GM12878 (cell line): Measurements from ENCODE around the gene MAD1L1. TPM values are rescaled to one million over a fixed set of nuclear protein-coding genes. Genes with fewer than 3 reads are reported as not detected.

Experiments
- BCL11A ChIP-seq: IDR thresholded peaks from 2 replicates; pipeline ENCODE4 v1.6.1; 2011; ENCODE audit warnings: low read depth, low read length
- BCLAF1 ChIP-seq: fragments of 450-650 bp; IDR thresholded peaks from 2 replicates; pipeline ENCODE4 v1.6.1; 2017; ENCODE audit warnings: antibody characterized with exemption, mild to moderate bottlenecking, moderate library complexity
- CHD1 ChIP-seq: IDR thresholded peaks from 2 replicates; pipeline ENCODE4 v1.6.1; 2012; ENCODE audit warnings: low read depth, low read length, improper control_type of control experiment
- IKZF1 ChIP-seq: fragments of 450-650 bp; conservative IDR thresholded peaks from 2 replicates; pipeline ENCODE4 v1.6.1; 2017; ENCODE audit warnings: antibody characterized with exemption, mild to moderate bottlenecking
- KDM1A ChIP-seq: fragments of 200-600 bp; sonication (generic); IDR thresholded peaks from 2 replicates; pipeline ENCODE4 v1.6.1; 2016; ENCODE audit warnings: borderline replicate concordance
- MAX ChIP-seq: IDR thresholded peaks from 2 replicates; pipeline ENCODE4 v1.6.1; 2012; ENCODE audit warnings: low read depth, low read length, improper control_type of control experiment
- MEF2A ChIP-seq: IDR thresholded peaks from 2 replicates; pipeline ENCODE4 v1.6.1; 2011; ENCODE audit warnings: low read depth, mild to moderate bottlenecking, low read length, moderate library complexity; ENCODE audit not compliant: insufficient read depth
- MEF2B ChIP-seq: fragments of 450-650 bp; IDR thresholded peaks from 2 replicates; pipeline ENCODE4 v1.6.1; 2018; ENCODE audit warnings: mild to moderate bottlenecking, moderate library complexity; ENCODE audit not compliant: partially characterized antibody, poor library complexity, severe bottlenecking
- MLLT1 ChIP-seq: fragments of 450-650 bp; IDR thresholded peaks from 2 replicates; pipeline ENCODE4 v1.6.1; 2016; ENCODE audit warnings: mild to moderate bottlenecking
- NFYB ChIP-seq: IDR thresholded peaks from 2 replicates; pipeline ENCODE4 v1.6.1; 2011; ENCODE audit warnings: low read depth, mild to moderate bottlenecking, low read length, improper control_type of control experiment, moderate library complexity; ENCODE audit not compliant: insufficient read depth
- NRF1 ChIP-seq: conservative IDR thresholded peaks from 2 replicates; pipeline ENCODE4 v1.6.1; 2011; ENCODE audit warnings: mild to moderate bottlenecking, low read depth, low read length, improper control_type of control experiment
- PML ChIP-seq: IDR thresholded peaks from 2 replicates; pipeline ENCODE4 v1.6.1; 2012; ENCODE audit warnings: low read length, inconsistent platforms
- RAD21 ChIP-seq: IDR thresholded peaks from 2 replicates; pipeline ENCODE4 v1.6.1; 2011; ENCODE audit warnings: mild to moderate bottlenecking, low read depth, low read length, moderate library complexity; ENCODE audit not compliant: insufficient read depth
- RUNX3 ChIP-seq: IDR thresholded peaks from 2 replicates; pipeline ENCODE4 v1.6.1; 2012; ENCODE audit warnings: low read length, inconsistent platforms
- ZBED1 ChIP-seq: IDR thresholded peaks from 2 replicates; pipeline ENCODE4 v1.6.1; 2016; ENCODE audit warnings: borderline replicate concordance
- ZNF24 ChIP-seq: fragments of 450-650 bp; IDR thresholded peaks from 2 replicates; pipeline ENCODE4 v1.6.1; 2017; ENCODE audit warnings: antibody characterized with exemption, mild to moderate bottlenecking
- ZNF384 ChIP-seq: IDR thresholded peaks from 2 replicates; pipeline ENCODE4 v1.6.1; 2012; ENCODE audit warnings: low read depth, mild to moderate bottlenecking, low read length, improper control_type of control experiment, borderline replicate concordance
- polyA plus RNA-seq, 11 experiments: library from polyadenylated mRNA; depleted of rRNA in 4 of 11; unstranded in 6 of 11; stranded (reverse) in 5 of 11; fragments of >200 nt; fragmentation: Nextera tagmentation in 4 of 11; fragmentation: Illumina TruSeq in 1 of 11; extraction: Ambion mirVana in 4 of 11; extraction: Trizol in 1 of 11; gene quantifications; 1 replicate in 1 of 11; 2 replicates in 10 of 11; pipeline versions ENCODE4 v1.2.1 to v1.2.3, GENCODE V29; 2011 to 2016; ENCODE audit warnings: inconsistent platforms in 2 of 11, missing spikeins in 2 of 11, low read depth in 1 of 11
- total RNA-seq, 4 experiments: library from RNA; depleted of rRNA in 3 of 4; stranded (reverse); fragments of >200 nt in 3 of 4; fragmentation: Illumina TruSeq in 1 of 4; extraction: Trizol in 1 of 4; gene quantifications; 2 replicates each; pipeline versions ENCODE4 v1.2.1 to v1.2.3, GENCODE V29; 2013 to 2021
- TF ChIP-seq, protein P1 (sequence below): IDR thresholded peaks from 2 replicates; pipeline ENCODE4 v1.6.1; 2011; ENCODE audit warnings: mild to moderate bottlenecking, low read depth, low read length, moderate library complexity; ENCODE audit not compliant: insufficient replicate concordance
- TF ChIP-seq, protein P2 (sequence below), 3 experiments: IDR thresholded peaks in 2 of 3; conservative IDR thresholded peaks in 1 of 3; 2 replicates each; pipeline ENCODE4 v1.5.1; 2011; ENCODE audit warnings: low read depth in 3 of 3, low read length in 3 of 3, mild to moderate bottlenecking in 3 of 3, control low read depth in 2 of 3, moderate library complexity in 2 of 3, inconsistent platforms in 1 of 3, mixed read lengths in 1 of 3; ENCODE audit not compliant: control insufficient read depth in 2 of 3, insufficient read depth in 1 of 3; ENCODE audit errors: extremely low read depth in 1 of 3

Gene MAD1L1
- total and polyA plus RNA-seq, 10 of the 15 experiments (the other 5 are each of a cell fraction or from before 2014, with no cell fraction given), result 2.2 to 76.8 (median 38.3) TPM

DNA sequence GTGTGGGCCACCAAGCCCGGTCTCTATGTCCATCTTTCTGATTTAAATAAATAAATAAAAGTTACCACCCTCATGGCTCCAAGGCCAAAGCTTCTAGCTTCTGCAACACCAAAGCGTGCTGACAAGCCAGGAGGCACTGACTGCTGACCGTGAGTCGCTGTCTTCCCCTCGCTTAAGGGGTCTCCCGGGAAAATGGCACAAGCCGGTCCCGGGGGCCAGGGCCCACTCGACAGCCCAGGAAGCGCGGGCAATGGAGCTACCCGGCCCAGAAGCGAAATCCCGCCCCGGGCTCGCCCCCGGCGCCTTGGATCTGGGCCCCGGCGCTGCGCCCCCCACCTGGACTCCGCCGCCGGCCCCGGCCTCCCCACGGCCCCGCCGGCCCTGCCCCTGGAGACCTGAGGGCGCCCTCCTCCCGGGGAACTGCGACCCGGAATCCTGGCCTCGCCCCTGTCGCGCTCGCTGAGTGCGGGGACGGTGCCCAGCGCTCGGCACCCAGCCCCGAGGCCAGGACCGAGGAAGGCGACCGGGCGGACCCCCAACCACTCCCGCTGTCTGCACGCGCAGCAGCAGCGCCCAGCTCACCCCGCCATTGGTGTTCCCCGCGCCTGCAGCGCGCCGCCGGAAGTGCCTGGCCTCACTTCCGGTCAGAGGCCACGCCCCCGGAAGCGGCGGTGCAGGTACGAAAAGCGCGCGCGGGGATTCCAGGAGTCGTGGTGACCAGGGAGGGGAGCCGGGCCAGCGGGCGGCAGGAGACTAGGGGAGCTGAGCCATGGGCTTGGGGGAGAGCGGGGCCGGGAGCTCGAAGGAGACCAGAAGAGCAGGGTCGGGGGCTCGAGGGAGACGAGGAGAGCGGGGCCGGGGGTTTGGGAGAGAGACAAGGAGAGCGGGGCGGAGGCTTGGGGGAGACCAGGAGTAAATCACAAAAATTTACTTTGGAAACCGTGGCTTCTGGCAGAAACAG is 9.1 kb upstream of the MAD1L1 start, which contains the start of the genes MRM2 and NUDT1 (continued):
- no peak for TF ChIP-seq CHD1
- peak; percentile 63 for TF ChIP-seq IKZF1
- TF ChIP-seq MLLT1, result peak; percentile 57; the same call in 1 of the 2 replicates
- TF ChIP-seq NRF1, result 0 out of 2 replicates have a peak, but pooled peaks have one; percentile 5
- no peak for TF ChIP-seq KDM1A
- TF ChIP-seq BCLAF1, result no peak
- peak; percentile 80; the same call in 1 of the 2 replicates for TF ChIP-seq PML
- no peak for TF ChIP-seq BCL11A
- TF ChIP-seq RUNX3, result peak; percentile 18; the same call in 1 of the 2 replicates
- no peak for TF ChIP-seq ZBED1
- TF ChIP-seq MEF2B, result no peak
- peak; percentile 72 for TF ChIP-seq MAX
- TF ChIP-seq, protein P1, sequence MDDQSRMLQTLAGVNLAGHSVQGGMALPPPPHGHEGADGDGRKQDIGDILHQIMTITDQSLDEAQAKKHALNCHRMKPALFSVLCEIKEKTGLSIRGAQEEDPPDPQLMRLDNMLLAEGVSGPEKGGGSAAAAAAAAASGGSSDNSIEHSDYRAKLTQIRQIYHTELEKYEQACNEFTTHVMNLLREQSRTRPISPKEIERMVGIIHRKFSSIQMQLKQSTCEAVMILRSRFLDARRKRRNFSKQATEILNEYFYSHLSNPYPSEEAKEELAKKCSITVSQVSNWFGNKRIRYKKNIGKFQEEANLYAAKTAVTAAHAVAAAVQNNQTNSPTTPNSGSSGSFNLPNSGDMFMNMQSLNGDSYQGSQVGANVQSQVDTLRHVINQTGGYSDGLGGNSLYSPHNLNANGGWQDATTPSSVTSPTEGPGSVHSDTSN, result no peak
- TF ChIP-seq NFYB, result no peak
- no peak for TF ChIP-seq ZNF384
- TF ChIP-seq RAD21, result no peak
- no peak for TF ChIP-seq ZNF24
- TF ChIP-seq, protein P2, sequence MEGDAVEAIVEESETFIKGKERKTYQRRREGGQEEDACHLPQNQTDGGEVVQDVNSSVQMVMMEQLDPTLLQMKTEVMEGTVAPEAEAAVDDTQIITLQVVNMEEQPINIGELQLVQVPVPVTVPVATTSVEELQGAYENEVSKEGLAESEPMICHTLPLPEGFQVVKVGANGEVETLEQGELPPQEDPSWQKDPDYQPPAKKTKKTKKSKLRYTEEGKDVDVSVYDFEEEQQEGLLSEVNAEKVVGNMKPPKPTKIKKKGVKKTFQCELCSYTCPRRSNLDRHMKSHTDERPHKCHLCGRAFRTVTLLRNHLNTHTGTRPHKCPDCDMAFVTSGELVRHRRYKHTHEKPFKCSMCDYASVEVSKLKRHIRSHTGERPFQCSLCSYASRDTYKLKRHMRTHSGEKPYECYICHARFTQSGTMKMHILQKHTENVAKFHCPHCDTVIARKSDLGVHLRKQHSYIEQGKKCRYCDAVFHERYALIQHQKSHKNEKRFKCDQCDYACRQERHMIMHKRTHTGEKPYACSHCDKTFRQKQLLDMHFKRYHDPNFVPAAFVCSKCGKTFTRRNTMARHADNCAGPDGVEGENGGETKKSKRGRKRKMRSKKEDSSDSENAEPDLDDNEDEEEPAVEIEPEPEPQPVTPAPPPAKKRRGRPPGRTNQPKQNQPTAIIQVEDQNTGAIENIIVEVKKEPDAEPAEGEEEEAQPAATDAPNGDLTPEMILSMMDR (IDR thresholded peaks at IDR 0.05 in 2 of 3, conservative IDR thresholded peaks at IDR 0.05 in 1 of 3; ENCODE audit: control insufficient read depth in 2 of 3, extremely low read depth in 1 of 3, insufficient read depth in 1 of 3, low read depth in 3 of 3, low read length in 3 of 3), result no peak
- 0 out of 2 replicates have a peak, but pooled peaks have one; percentile 49 for TF ChIP-seq MEF2A
